Forelimb muscle (tissue), 1 donor: Measurements from ENCODE around the gene UTP14C. TPM values are rescaled to one million over a fixed set of nuclear protein-coding genes. Genes with fewer than 3 reads are reported as not detected.
"Not testable (repeated sequence)": the region's sequence is repeated elsewhere in the genome, so short reads cannot be mapped to it uniquely, and the experiment has no call there.

Experiments
- DNase-seq: peaks from one replicate; pipeline ENCODE4 v3.0.0-alpha.2; 2013; ENCODE audit warnings: low read depth
- polyA plus RNA-seq: library from polyadenylated mRNA; unstranded; fragments of 120-200 nt; gene quantifications from one replicate; pipeline ENCODE4 v1.2.1, GENCODE V29; 2013; ENCODE audit not compliant: insufficient read length

UTP14C gene
- polyA plus RNA-seq, 1 donor = 21.2 TPM

DNA sequence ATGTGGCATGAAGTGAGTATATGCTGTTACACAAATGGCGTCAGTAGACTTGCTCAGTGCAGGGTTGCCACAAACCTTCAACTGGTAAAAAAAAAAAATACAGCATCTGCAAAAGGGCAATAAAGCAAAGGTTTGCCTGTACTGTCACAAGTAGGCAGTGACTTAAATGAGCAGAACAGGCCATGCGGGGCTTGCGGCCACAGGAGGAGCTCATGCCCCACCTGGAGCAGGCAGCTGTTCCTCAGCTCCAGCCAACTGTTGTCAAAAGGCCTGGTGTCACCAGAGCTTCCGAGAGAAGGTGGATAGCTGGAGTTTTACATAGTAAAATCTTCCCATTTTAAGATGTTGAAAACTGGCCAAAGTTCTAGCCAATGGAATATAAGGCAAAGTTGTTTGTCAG is 20.9 kb upstream of the UTP14C start:
- no peak for DNase-seq

DNA sequence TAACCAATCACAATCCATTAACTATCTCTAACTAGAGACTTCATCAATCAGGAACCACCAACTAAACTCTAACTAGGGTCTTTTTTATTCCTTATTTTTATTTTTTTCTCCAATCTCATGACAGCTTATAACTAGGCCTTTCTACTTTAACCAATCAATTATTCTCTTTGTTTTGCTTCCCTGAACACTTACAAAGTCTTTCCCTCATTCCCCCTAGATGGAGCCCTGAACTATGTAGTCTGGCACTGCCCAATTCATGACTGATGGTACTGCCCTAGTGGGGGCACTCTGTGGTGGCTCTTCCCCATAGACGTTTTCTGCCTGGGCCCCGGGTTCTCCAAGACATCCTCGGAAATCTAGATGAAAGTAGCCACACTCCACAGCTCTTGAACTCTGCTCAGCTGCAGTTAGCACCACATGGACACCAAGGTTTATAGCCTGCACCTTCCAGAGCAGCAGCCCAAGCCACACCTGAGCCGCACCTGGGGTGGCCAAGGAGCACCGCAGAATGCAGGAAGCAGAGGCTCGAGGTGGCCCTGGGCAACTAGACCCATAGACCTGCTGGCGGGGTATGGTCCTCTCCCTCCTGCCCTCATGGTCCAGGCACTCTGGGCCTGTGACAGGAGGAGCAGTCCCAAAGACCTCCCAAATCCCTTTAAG is 19.9 kb upstream of the UTP14C start:
- no peak for DNase-seq

DNA sequence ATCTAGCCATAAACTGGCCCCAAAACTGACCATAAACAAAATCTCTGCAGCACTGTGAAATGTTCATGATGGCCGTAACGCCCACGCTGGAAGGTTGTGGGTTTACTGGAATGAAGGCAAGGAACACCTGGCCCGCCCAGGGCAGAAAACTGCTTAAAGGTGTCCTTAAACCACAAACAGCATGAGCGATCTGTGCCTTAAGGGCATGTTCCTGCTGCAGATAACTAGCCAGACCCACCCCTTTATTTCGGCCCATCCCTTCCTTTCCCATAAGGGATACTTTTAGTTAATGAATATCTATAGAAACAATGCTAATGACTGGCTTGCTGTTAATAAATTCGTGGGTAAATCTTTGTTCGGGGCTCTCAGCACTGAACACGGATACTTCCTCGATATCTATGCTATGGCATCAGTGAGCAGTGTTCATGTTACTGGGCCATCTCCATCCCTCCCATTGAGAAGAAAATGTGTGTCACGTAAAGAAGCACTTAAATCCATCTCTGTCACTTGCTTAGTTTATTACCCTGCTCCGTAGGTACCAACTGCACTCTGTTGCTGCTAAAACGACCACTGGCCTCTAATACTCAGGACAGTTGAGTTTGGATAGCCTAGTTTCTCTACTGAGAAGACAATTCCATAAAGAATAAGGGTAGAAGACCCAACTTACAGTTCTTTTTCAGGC is 18.5 kb upstream of the UTP14C start:
- no peak for DNase-seq

- DNase-seq = no peak
Measured at GRCh38 chr13:52006523-52007245, 17.8 kb upstream of the UTP14C start.

GRCh38 chr13:52009946-52010345 is 14.5 kb upstream of the UTP14C start:
- no peak for DNase-seq

DNA sequence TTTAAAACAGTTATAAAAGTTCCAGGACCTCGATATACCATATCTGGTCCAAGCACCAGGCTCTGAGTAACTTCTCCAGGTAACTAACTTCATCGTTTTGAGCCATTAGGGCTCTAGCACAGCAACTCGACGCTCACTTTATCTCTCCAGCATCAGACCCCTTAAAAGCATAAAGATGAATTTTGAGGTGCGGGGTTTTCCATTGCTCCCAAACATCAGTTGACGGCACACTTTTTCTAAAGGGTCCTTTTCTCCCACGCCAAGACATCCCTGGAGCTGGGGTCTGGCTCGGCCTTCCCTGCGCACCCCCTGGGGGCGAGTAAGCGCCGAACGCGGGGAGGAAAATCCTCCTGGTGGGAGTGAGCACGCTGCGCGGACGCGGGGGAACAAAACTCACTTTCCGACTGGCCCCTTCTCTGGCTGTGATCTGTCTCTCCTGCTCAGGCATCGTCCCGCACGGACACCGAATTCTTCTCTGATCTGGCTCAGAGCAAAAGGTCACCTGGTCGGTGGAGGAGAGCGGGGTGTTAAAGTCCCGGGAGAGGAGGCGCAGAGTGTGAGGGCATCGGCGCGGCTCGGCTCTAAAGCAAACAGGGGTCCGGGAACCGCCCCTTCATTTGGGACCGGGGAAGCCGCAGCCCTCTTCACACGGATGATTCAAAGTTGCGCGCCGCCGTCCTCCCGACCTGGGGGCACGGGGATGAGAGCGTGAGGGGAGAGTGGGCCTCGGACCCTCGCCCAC is 13.4 kb upstream of the UTP14C start, which contains the start of gene ATP7B:
Gene ATP7B (minus strand): TSS at position 561 of the 742 bp plus-strand sequence. CDS start 113 bp downstream, at position 448.
- no peak for DNase-seq

- DNase-seq = peak; percentile 96
Measured at GRCh38 chr13:52011632-52012511, 12.6 kb upstream of the UTP14C start, which contains the start of gene ALG11. Gene ALG11, plus strand, starts transcription at chr13:52012398. Its CDS starts 21 bp downstream, at chr13:52012419.

DNA sequence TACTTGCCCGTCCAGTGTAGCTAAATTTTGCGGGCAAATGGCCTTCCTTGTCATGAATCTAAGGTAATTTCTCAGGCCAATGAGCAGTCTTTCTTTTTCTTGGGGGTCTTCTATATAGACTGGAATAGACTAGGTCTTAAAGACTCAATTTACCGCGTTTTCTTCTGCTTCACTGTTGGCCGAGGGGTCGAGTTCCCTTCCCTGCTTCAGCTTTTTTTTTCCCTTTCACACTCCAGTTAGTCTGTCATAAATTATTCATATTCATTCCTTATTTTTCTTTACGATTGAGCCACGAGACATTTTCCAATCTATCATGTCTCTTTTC is 12.0 kb upstream of the UTP14C start:
- no peak for DNase-seq

- no peak for DNase-seq
Measured at GRCh38 chr13:52016296-52016695, 8.2 kb upstream of the UTP14C start.

DNA sequence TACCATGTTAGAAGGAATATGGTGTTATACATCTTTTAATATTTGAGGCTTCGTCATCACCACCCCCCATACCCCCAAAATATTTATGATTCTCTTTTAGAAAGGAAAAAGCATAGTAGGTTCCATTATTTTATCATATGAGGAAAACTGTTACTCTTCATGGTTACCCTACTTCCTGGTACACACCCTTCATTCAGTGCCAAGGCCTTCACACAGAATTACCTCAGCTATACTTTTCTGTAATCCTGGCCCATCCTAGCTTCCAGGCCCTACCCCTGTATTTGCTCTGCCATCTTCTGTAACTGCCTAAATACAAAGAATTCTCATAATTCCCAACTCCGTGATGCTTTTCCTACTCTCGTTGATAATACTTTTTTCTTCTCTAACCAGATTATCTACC is 4.3 kb upstream of the UTP14C start:
- no peak for DNase-seq

- DNase-seq = no peak
Measured at GRCh38 chr13:52022356-52022755, 2.1 kb upstream of the UTP14C start.

DNA sequence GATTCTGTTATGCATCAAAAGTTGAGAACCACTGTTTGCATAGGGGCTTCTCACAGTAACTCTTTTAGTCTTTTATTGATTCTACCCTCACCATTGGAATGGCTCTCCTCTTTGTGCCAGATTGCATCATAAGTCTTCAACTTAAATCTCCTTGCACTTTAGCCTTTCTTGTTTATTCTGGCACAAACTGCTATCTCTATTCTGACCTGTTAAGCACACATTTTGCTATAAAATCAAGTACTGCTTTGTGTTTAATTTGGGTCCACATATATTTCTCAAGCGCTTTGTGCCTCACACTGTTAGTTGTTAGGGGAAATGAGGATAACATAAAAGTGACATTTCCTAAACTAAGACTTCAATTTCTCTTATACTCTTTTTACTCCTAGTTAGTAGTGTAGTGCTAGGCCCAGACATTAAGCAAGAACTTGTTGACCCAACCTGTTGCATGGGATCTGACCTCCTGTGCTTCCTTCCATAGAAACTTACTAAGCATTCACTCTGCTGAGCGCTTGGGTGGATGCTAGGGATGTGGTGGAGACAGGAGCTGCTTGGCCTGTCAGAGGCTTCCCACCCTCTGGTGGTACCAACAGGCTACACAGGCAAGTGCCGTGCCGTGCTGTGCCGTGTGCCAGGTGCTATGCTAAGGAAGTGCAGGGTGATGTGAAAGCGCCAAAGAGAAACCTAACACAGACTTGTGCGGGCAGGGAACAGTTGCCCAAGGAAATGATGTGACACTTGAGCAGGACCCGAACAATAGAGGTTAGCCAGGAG is 1.2 kb downstream of the UTP14C start:
- no peak for DNase-seq

- DNase-seq = no peak
Measured at GRCh38 chr13:52026246-52026626, 1.7 kb downstream of the UTP14C start.

DNA sequence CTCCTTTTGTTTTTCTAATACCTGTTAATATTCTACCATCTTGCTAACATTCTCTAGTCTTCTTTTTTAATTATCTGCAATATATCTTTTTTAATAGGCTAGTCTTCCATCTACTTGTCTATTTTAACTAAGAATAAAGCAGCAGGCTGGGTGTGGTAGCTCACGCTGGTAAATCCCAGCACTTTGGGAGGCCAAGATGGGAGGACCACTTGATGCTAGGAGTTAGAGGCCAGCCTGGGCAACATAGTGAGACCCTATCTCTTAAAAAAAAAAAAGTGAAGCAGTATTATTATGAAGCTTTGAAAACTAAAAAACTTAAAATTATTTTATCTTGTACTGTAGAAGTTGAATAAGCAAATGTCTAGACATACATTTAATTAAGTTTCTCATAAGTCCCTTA is 3.3 kb downstream of the UTP14C start:
- no peak for DNase-seq

GRCh38 chr13:52029569-52029968 is 5.1 kb downstream of the UTP14C start:
- no peak for DNase-seq

DNA sequence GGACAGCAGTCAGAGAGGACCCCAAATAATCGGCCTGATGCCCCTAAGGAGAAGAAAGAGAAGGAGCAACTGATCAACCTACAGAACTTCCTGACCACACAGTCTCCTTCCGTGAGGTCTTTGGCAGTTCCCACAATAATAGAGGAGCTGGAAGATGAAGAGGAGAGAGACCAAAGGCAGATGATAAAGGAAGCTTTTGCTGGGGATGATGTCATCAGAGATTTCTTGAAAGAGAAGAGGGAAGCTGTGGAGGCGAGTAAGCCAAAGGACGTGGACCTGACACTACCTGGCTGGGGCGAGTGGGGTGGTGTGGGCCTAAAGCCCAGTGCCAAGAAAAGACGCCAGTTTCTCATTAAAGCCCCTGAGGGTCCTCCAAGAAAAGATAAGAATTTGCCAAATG is 5.9 kb downstream of the UTP14C start:
- not testable (repeated sequence) for DNase-seq

- no peak for DNase-seq
Measured at GRCh38 chr13:52033039-52033438, 8.5 kb downstream of the UTP14C start.

GRCh38 chr13:52034616-52035226 is 10.2 kb downstream of the UTP14C start:
- DNase-seq = no peak

GRCh38 chr13:52036037-52036436 is 11.5 kb downstream of the UTP14C start:
- DNase-seq = no peak

DNA sequence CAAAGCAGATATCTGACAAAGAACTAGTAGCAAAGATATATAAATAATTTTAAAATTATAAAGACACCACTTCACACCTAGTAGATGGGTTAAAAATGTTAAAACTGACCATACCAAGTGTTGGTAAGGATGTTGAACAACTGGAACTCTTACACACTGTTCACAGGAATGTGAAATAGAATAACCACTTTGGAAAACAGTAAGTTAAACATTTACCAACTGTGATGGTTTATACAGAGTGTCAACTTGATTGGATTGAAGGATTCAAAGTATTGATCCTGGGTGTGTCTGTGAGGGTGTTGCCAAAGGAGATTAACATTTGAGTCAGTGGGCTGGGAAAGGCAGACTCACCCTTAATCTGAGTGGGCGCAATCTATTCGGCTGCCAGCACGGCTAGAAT is 19.2 kb downstream of the UTP14C start:
- no peak for DNase-seq
